Measurements from ENCODE around the gene ZNF558. TPM values are rescaled to one million over a fixed set of nuclear protein-coding genes. Genes with fewer than 3 reads are reported as not detected.

The ZNF558 gene
- polyA plus RNA-seq, 3 donors from 2014 or later = 6.6 to 8.1 (median 7.1) TPM

Other genes with a start within 250 kb of the ZNF558 start
- gene ADAMTS10, start 221.6 kb downstream of the ZNF558 start, polyA plus RNA-seq = 1 to 10 TPM; 1.4 to 7.4 (median 2.3) TPM
- not detected for gene NFILZ, start 201.7 kb downstream of the ZNF558 start, polyA plus RNA-seq
- not detected for gene ACTL9, start 133.5 kb downstream of the ZNF558 start, polyA plus RNA-seq
- not detected for gene OR2Z1, start 110.7 kb downstream of the ZNF558 start, polyA plus RNA-seq
- not detected for gene MBD3L1, start 73 bp upstream of the ZNF558 start, polyA plus RNA-seq
- not detected for gene MUC16, start 178.1 kb upstream of the ZNF558 start, polyA plus RNA-seq

All from immature natural killer cell (primary cell).